Prostate gland (tissue), 2 donors: ENCODE results near the gene HMX3.

Source experiments
- CTCF ChIP-seq, 4 experiments: fragments of 200-600 bp in 2 of 4; fragments of 450-650 bp in 2 of 4; sonication (generic) in 2 of 4; IDR thresholded peaks; 1 replicate in 3 of 4; 2 replicates in 1 of 4; pipeline ENCODE4 v1.5.1; 2016 to 2019; ENCODE audit warnings: antibody characterized with exemption in 4 of 4, mild to moderate bottlenecking in 2 of 4, moderate library complexity in 2 of 4
- POLR2A ChIP-seq: fragments of 450-650 bp; IDR thresholded peaks from one replicate; pipeline ENCODE4 v1.6.1; 2016; ENCODE audit warnings: antibody characterized with exemption, mild to moderate bottlenecking
- POLR2AphosphoS5 ChIP-seq: sonication (generic); formaldehyde crosslinking; IDR thresholded peaks from one replicate; pipeline ENCODE4 v1.6.1; 2017; ENCODE audit warnings: antibody characterized with exemption

- TF ChIP-seq CTCF (IDR thresholded peaks at IDR 0.05) (no peak), POLR2AphosphoS5 (no peak), POLR2A (no peak)
These were observed 49.5 kb upstream of the HMX3 start for GRCh38 chr10:123086281-123086680.
